Fibroblast of lung (primary cell): ENCODE measurements around the gene C10orf62. TPM values are rescaled to one million over a fixed set of nuclear protein-coding genes. Genes with fewer than 3 reads are reported as not detected.

ENCODE experiments used
- DNase-seq, 2 donors: peaks; one replicate each; pipeline versions ENCODE4 v3.0.0 to v3.0.0-alpha.2; 2010; ENCODE audit warnings: low read depth in 2 of 2
- H2AFZ ChIP-seq: 2 replicates; pipeline ENCODE4 v1.5.1; 2012; ENCODE audit warnings: low read length, control low read depth, inconsistent platforms
- H3K27ac ChIP-seq: 2 replicates; pipeline ENCODE4 v1.5.1; 2011; ENCODE audit warnings: low read length, control low read depth; ENCODE audit not compliant: insufficient read depth
- H3K27me3 ChIP-seq: 2 replicates; pipeline ENCODE4 v1.5.1; 2011; ENCODE audit warnings: mild to moderate bottlenecking, low read length; ENCODE audit not compliant: control insufficient read depth, insufficient read depth
- H3K36me3 ChIP-seq: 2 replicates; pipeline ENCODE4 v1.5.1; 2011; ENCODE audit warnings: low read length; ENCODE audit not compliant: control insufficient read depth, insufficient read depth
- H3K4me1 ChIP-seq: 2 replicates; pipeline ENCODE4 v1.5.1; 2011; ENCODE audit warnings: low read length; ENCODE audit not compliant: control insufficient read depth, insufficient read depth; ENCODE audit errors: extremely low read depth
- H3K4me2 ChIP-seq: 2 replicates; pipeline ENCODE4 v1.5.1; 2011; ENCODE audit warnings: low read length, control low read depth; ENCODE audit not compliant: insufficient read depth; ENCODE audit errors: extremely low read depth
- H3K4me3 ChIP-seq, 4 experiments: fragments of 200-600 bp in 1 of 4; sonication (generic) in 1 of 4; replicated peaks in 1 of 4; 2 replicates each; pipeline ENCODE4 v1.5.1; 2011 to 2016; ENCODE audit warnings: low read length in 4 of 4, low read depth in 3 of 4, mild to moderate bottlenecking in 3 of 4, control low read depth in 2 of 4, inconsistent platforms in 1 of 4, mixed read lengths in 1 of 4; ENCODE audit not compliant: insufficient read depth in 1 of 4; ENCODE audit errors: control extremely low read depth in 1 of 4
- H3K79me2 ChIP-seq: 2 replicates; pipeline ENCODE4 v1.5.1; 2012; ENCODE audit warnings: mild to moderate bottlenecking, low read length, inconsistent platforms; ENCODE audit not compliant: control insufficient read depth, insufficient read depth
- H3K9ac ChIP-seq: 2 replicates; pipeline ENCODE4 v1.5.1; 2011; ENCODE audit warnings: mild to moderate bottlenecking, low read length, control low read depth; ENCODE audit not compliant: insufficient read depth
- H3K9me3 ChIP-seq: 2 replicates; pipeline ENCODE4 v1.5.1; 2012; ENCODE audit warnings: low read depth, low read length; ENCODE audit not compliant: control insufficient read depth, insufficient read depth
- H4K20me1 ChIP-seq: 2 replicates; pipeline ENCODE4 v1.5.1; 2011; ENCODE audit warnings: low read length; ENCODE audit not compliant: control insufficient read depth, insufficient read depth; ENCODE audit errors: extremely low read depth
- CTCF ChIP-seq, 2 donors: IDR thresholded peaks in 1 of 2; conservative IDR thresholded peaks in 1 of 2; 1 replicate in 1 of 2; 2 replicates in 1 of 2; pipeline ENCODE4 v1.5.1; 2011 to 2012; ENCODE audit warnings: low read length in 2 of 2, control low read depth in 1 of 2, inconsistent platforms in 1 of 2, low read depth in 1 of 2, mild to moderate bottlenecking in 1 of 2
- EZH2 ChIP-seq: IDR thresholded peaks from 2 replicates; pipeline ENCODE4 v1.5.1; 2012; ENCODE audit warnings: low read length, control low read depth, mild to moderate bottlenecking; ENCODE audit errors: missing control alignments
- polyA plus RNA-seq, 2 donors: library from polyadenylated mRNA; depleted of rRNA in 1 of 2; stranded (reverse) in 1 of 2; unstranded in 1 of 2; fragments of >200 nt; gene quantifications; 2 replicates each; pipeline ENCODE4 v1.2.1, GENCODE V29; 2011 to 2012; ENCODE audit warnings: missing spikeins in 1 of 2
- total RNA-seq: library from RNA; depleted of rRNA; stranded (reverse); fragments of >200 nt; gene quantifications from 2 replicates; pipeline ENCODE4 v1.2.1, GENCODE V29; 2014

The C10orf62 gene
- total and polyA plus RNA-seq, 2 donors (not counting 1 experiment from before 2014, with no cell fraction given) = not detected

GRCh38 chr10:97584798-97585438 lies 4.6 kb upstream of the C10orf62 start:
- Histone ChIP-seq H3K9ac (no peak overlapping the region), H3K79me2 (no peaks in the 10 kb centered on the region), H3K27ac (no peak overlapping the region), H3K4me3 (no peak overlapping the region), H2AFZ (no peak overlapping the region), H3K9me3 (no peaks in the 10 kb centered on the region), H3K4me1 (peaks cover 3% of the 10 kb centered on the region), H3K4me2 (no peak overlapping the region), H3K27me3 (no peaks in the 10 kb centered on the region), H3K36me3 (no peaks in the 10 kb centered on the region), H4K20me1 (no peaks in the 10 kb centered on the region)
- TF ChIP-seq CTCF (conservative IDR thresholded peaks at IDR 0.05 in 1 of 2, IDR thresholded peaks at IDR 0.05 in 1 of 2; ENCODE audit: low read depth in 1 of 2, low read length in 2 of 2) (no peak), EZH2 (no peak)
- DNase-seq = no peak

- Histone ChIP-seq H3K4me2 (no peak overlapping the region), H3K4me3 (no peak overlapping the region), H3K27me3 (no peaks in the 10 kb centered on the region), H2AFZ (no peak overlapping the region), H3K9me3 (no peaks in the 10 kb centered on the region), H3K27ac (no peak overlapping the region), H4K20me1 (no peaks in the 10 kb centered on the region), H3K4me1 (peaks cover 3% of the 10 kb centered on the region), H3K79me2 (no peaks in the 10 kb centered on the region), H3K9ac (no peak overlapping the region), H3K36me3 (no peaks in the 10 kb centered on the region)
- no peak for TF ChIP-seq CTCF (conservative IDR thresholded peaks at IDR 0.05 in 1 of 2, IDR thresholded peaks at IDR 0.05 in 1 of 2; ENCODE audit: low read depth in 1 of 2, low read length in 2 of 2)
- TF ChIP-seq EZH2 = no peak
- no peak for DNase-seq
Observed at GRCh38 chr10:97585439-97585811, 4.1 kb upstream of the C10orf62 start.

DNA sequence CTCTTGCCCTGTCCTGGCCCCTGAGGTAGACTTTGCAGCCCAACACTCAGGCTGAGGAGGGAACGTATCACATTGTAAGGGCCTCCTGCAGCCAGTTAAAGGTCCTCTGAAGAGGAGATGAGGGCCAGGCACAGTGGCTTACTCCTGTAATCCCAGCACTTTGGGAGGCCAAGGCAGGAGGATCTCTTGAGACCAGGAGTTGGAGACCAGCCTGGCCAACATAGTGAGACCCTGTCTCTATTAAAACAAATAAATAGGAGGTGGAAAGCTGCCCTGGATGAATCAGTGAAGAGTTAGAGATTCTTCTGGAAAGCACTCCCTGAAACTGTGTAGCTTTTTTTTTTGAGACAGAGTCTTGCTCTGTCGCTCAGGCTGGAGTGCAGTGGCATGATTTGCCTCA lies 2.3 kb upstream of the C10orf62 start:
- Histone ChIP-seq H3K36me3 (no peaks in the 10 kb centered on the region), H3K79me2 (no peaks in the 10 kb centered on the region), H4K20me1 (no peaks in the 10 kb centered on the region), H3K4me3 (no peak overlapping the region), H3K27ac (no peak overlapping the region), H3K9ac (no peak overlapping the region), H3K9me3 (no peaks in the 10 kb centered on the region), H3K4me2 (no peak overlapping the region), H2AFZ (no peak overlapping the region), H3K27me3 (no peaks in the 10 kb centered on the region), H3K4me1 (peaks cover 3% of the 10 kb centered on the region)
- no peak for DNase-seq
- TF ChIP-seq EZH2 (no peak), CTCF (conservative IDR thresholded peaks at IDR 0.05 in 1 of 2, IDR thresholded peaks at IDR 0.05 in 1 of 2; ENCODE audit: low read depth in 1 of 2, low read length in 2 of 2) (no peak)
